Frontal cortex (tissue), 4 donors: ENCODE data around the gene ARR3. TPM values are rescaled to one million over a fixed set of nuclear protein-coding genes. Genes with fewer than 3 reads are reported as not detected.
"Not testable (repeated sequence)": the region's sequence is repeated elsewhere in the genome, so short reads cannot be mapped to it uniquely, and the experiment has no call there.

ENCODE experiments used
- DNase-seq, 2 donors: peaks; one replicate each; pipeline ENCODE4 v3.0.0; 2012; ENCODE audit warnings: low spot score in 2 of 2
- FAIRE-seq: peaks from 2 replicates; lab custom pipeline; 2012; peaks lifted over from hg19 to GRCh38; lab: Jason Lieb, UNC
- total RNA-seq: library from RNA; depleted of rRNA; stranded (reverse); fragments of >200 nt; gene quantifications from one replicate; pipeline ENCODE4 v1.2.3, GENCODE V29; 2014
- donor health status: control.
- donor health status: control.
- donor health status: control.

The ARR3 gene
- total RNA-seq: not detected

GRCh38 chrX:70268034-70268433, at the start of gene ARR3:
ARR3 (plus strand) TSS chrX:70268334; CDS start chrX:70269386, 1,052 bp downstream.
- DNase-seq (no peak), FAIRE-seq (no peak)

- DNase-seq: no peak
- no peak for FAIRE-seq
Measured at GRCh38 chrX:70219938-70220764, 48.0 kb upstream of the ARR3 start.

- FAIRE-seq (no peak), DNase-seq (no peak)
Measured at GRCh38 chrX:70226048-70226447, 42.1 kb upstream of the ARR3 start.

- FAIRE-seq (no peak), DNase-seq (no peak)
Measured at GRCh38 chrX:70226687-70227086, 41.4 kb upstream of the ARR3 start.

- FAIRE-seq (no peak), DNase-seq (no peak)
Measured at GRCh38 chrX:70231666-70232065, 36.5 kb upstream of the ARR3 start.

- FAIRE-seq: no peak
Measured at GRCh38 chrX:70234355-70234754, 33.8 kb upstream of the ARR3 start, which contains the start of gene AWAT1. AWAT1 (plus strand) TSS chrX:70234655; CDS start chrX:70234696, 41 bp downstream.

GRCh38 chrX:70240751-70241150, 27.4 kb upstream of the ARR3 start:
- no peak for FAIRE-seq

More at GRCh38 chrX:70234355-70234754, 33.8 kb upstream of the ARR3 start, which contains the start of gene AWAT1:
- no peak for DNase-seq

GRCh38 chrX:70241501-70241900, 26.6 kb upstream of the ARR3 start:
- DNase-seq: no peak
- FAIRE-seq: no peak

More at GRCh38 chrX:70240751-70241150, 27.4 kb upstream of the ARR3 start:
- DNase-seq: no peak

- not testable (repeated sequence) for FAIRE-seq, DNase-seq
Measured at GRCh38 chrX:70243601-70244000, 24.5 kb upstream of the ARR3 start.

- DNase-seq: no peak
- FAIRE-seq: no peak
Measured at GRCh38 chrX:70244881-70245280, 23.3 kb upstream of the ARR3 start.

GRCh38 chrX:70247252-70247651, 20.9 kb upstream of the ARR3 start:
- DNase-seq (no peak), FAIRE-seq (no peak)

- no peak for FAIRE-seq
Measured at GRCh38 chrX:70252491-70252890, 15.6 kb upstream of the ARR3 start.

GRCh38 chrX:70253377-70254062, 14.6 kb upstream of the ARR3 start:
- DNase-seq (no peak), FAIRE-seq (no peak)

More at GRCh38 chrX:70252491-70252890, 15.6 kb upstream of the ARR3 start:
- no peak for DNase-seq

- no peak for FAIRE-seq
- DNase-seq: no peak
Measured at GRCh38 chrX:70254063-70254400, 14.1 kb upstream of the ARR3 start.

- FAIRE-seq: no peak
Measured at GRCh38 chrX:70254909-70255308, 13.2 kb upstream of the ARR3 start.

GRCh38 chrX:70255452-70255851, 12.7 kb upstream of the ARR3 start:
- DNase-seq: no peak
- FAIRE-seq: no peak

More at GRCh38 chrX:70254909-70255308, 13.2 kb upstream of the ARR3 start:
- DNase-seq: no peak

- FAIRE-seq (no peak), DNase-seq (no peak)
Measured at GRCh38 chrX:70257423-70258288, 10.5 kb upstream of the ARR3 start.

- no peak for FAIRE-seq
- no peak for DNase-seq
Measured at GRCh38 chrX:70260104-70260503, 8.0 kb upstream of the ARR3 start, which contains the start of gene P2RY4. P2RY4 (minus strand) TSS chrX:70260204; CDS start chrX:70259624, 580 bp downstream.

- DNase-seq: peak in 1 of 2 donors; percentile 6
- no peak for FAIRE-seq
Measured at GRCh38 chrX:70262952-70263567, 5.1 kb upstream of the ARR3 start.

GRCh38 chrX:70264784-70265183, 3.4 kb upstream of the ARR3 start:
- DNase-seq: no peak
- no peak for FAIRE-seq
